Nephron (organoid): ENCODE data around the gene SPAAR.
"Not testable (repeated sequence)": the region's sequence is repeated elsewhere in the genome, so short reads cannot be mapped to it uniquely, and the experiment has no call there.

Experiments used
- H3K27ac Mint-ChIP-seq, 3 experiments: 2 replicates each; pipeline ENCODE4 v1.8.0; 2020; ENCODE audit warnings: mixed read lengths in 3 of 3, mild to moderate bottlenecking in 2 of 3, moderate library complexity in 1 of 3
- H3K27me3 Mint-ChIP-seq: 2 replicates; pipeline ENCODE4 v1.8.0; 2021; ENCODE audit warnings: low read depth, mild to moderate bottlenecking, moderate library complexity, mixed read lengths
- H3K36me3 Mint-ChIP-seq: 2 replicates; pipeline ENCODE4 v1.8.0; 2020; ENCODE audit warnings: low read depth, mixed read lengths
- H3K4me1 Mint-ChIP-seq: 2 replicates; pipeline ENCODE4 v1.8.0; 2020; ENCODE audit warnings: mixed read lengths
- H3K4me3 Mint-ChIP-seq, 3 experiments: 2 replicates each; pipeline ENCODE4 v1.8.0; 2020; ENCODE audit warnings: mild to moderate bottlenecking in 3 of 3, mixed read lengths in 3 of 3, moderate library complexity in 2 of 3
- H3K9me3 Mint-ChIP-seq: 2 replicates; pipeline ENCODE4 v1.8.0; 2020; ENCODE audit warnings: mixed read lengths
- CTCF ChIP-seq, 3 experiments: fragments of 200-600 bp; sonication (generic); IDR thresholded peaks; one replicate each; pipeline ENCODE4 v1.5.0; 2021; ENCODE audit warnings: antibody characterized with exemption in 3 of 3; ENCODE audit not compliant: unreplicated experiment in 3 of 3

SPAAR gene

GRCh38 chr9:35882263-35882848, 26.9 kb upstream of the SPAAR start:
- Mint-ChIP-seq H3K9me3 (peaks cover 6% of the 10 kb centered on the region), H3K4me1 (no peaks in the 10 kb centered on the region), H3K27me3 (peaks cover 17% of the 10 kb centered on the region), H3K27ac (no peak overlapping the region), H3K36me3 (peaks cover 2% of the 10 kb centered on the region), H3K4me3 (no peak overlapping the region)
- TF ChIP-seq CTCF (IDR thresholded peaks at IDR 0.05; ENCODE audit: unreplicated experiment in 3 of 3): peak; percentile 94 to 97 (median 94)

- Mint-ChIP-seq H3K27me3 (peaks cover 17% of the 10 kb centered on the region), H3K4me1 (no peaks in the 10 kb centered on the region), H3K36me3 (no peaks in the 10 kb centered on the region), H3K9me3 (no peaks in the 10 kb centered on the region), H3K27ac (no peak overlapping the region), H3K4me3 (no peak overlapping the region)
- no peak for TF ChIP-seq CTCF (IDR thresholded peaks at IDR 0.05; ENCODE audit: unreplicated experiment in 3 of 3)
These were observed 26.3 kb upstream of the SPAAR start for GRCh38 chr9:35882996-35883395.

- H3K9me3 Mint-ChIP-seq, H3K4me3 Mint-ChIP-seq, H3K4me1 Mint-ChIP-seq, H3K36me3 Mint-ChIP-seq, H3K27ac Mint-ChIP-seq: not testable (repeated sequence)
- H3K27me3 Mint-ChIP-seq: peaks cover 17% of the 10 kb centered on the region
These were observed 24.4 kb upstream of the SPAAR start for GRCh38 chr9:35884908-35885307.

GRCh38 chr9:35891646-35892045, 17.6 kb upstream of the SPAAR start:
- H3K27ac Mint-ChIP-seq: no peak overlapping the region
- H3K36me3 Mint-ChIP-seq: no peaks in the 10 kb centered on the region
- peaks cover 5% of the 10 kb centered on the region for H3K4me1 Mint-ChIP-seq
- no peaks in the 10 kb centered on the region for H3K9me3 Mint-ChIP-seq
- H3K27me3 Mint-ChIP-seq: peaks cover 17% of the 10 kb centered on the region
- no peak for TF ChIP-seq CTCF (IDR thresholded peaks at IDR 0.05; ENCODE audit: unreplicated experiment in 3 of 3)
- no peak overlapping the region for H3K4me3 Mint-ChIP-seq

GRCh38 chr9:35892051-35892450, 17.2 kb upstream of the SPAAR start:
- Mint-ChIP-seq H3K27me3 (peaks cover 16% of the 10 kb centered on the region), H3K36me3 (no peaks in the 10 kb centered on the region), H3K4me3 (no peak overlapping the region), H3K9me3 (no peaks in the 10 kb centered on the region), H3K27ac (no peak overlapping the region), H3K4me1 (peaks cover 5% of the 10 kb centered on the region)
- no peak for TF ChIP-seq CTCF (IDR thresholded peaks at IDR 0.05; ENCODE audit: unreplicated experiment in 3 of 3)

GRCh38 chr9:35896570-35896969, 12.7 kb upstream of the SPAAR start:
- H3K4me1 Mint-ChIP-seq: peaks cover 8% of the 10 kb centered on the region
- no peaks in the 10 kb centered on the region for H3K9me3 Mint-ChIP-seq
- peaks cover 16% of the 10 kb centered on the region for H3K27me3 Mint-ChIP-seq
- no peak overlapping the region for H3K4me3 Mint-ChIP-seq
- TF ChIP-seq CTCF (IDR thresholded peaks at IDR 0.05; ENCODE audit: unreplicated experiment in 3 of 3): no peak
- no peak overlapping the region for H3K27ac Mint-ChIP-seq
- H3K36me3 Mint-ChIP-seq: no peaks in the 10 kb centered on the region

GRCh38 chr9:35897376-35898099, 11.8 kb upstream of the SPAAR start:
- H3K36me3 Mint-ChIP-seq, H3K9me3 Mint-ChIP-seq: not testable (repeated sequence)
- H3K27me3 Mint-ChIP-seq: peaks cover 16% of the 10 kb centered on the region

More at GRCh38 chr9:35897376-35898099, 11.8 kb upstream of the SPAAR start:
- H3K4me3 Mint-ChIP-seq, H3K27ac Mint-ChIP-seq, H3K4me1 Mint-ChIP-seq: not testable (repeated sequence)
